Osteoblast (primary cell): Measurements from ENCODE around the gene MMRN2. TPM values are rescaled to one million over a fixed set of nuclear protein-coding genes. Genes with fewer than 3 reads are reported as not detected.
"Not testable (repeated sequence)": the region's sequence is repeated elsewhere in the genome, so short reads cannot be mapped to it uniquely, and the experiment has no call there.

ENCODE experiments used
- DNase-seq: peaks from one replicate; pipeline ENCODE4 v3.0.0; 2011; ENCODE audit warnings: low spot score, mixed read lengths; ENCODE audit not compliant: insufficient read length; ENCODE audit errors: missing footprints
- H2AFZ ChIP-seq: 2 replicates; pipeline ENCODE4 v1.6.0; 2011; ENCODE audit warnings: mild to moderate bottlenecking, low read length
- H3K27ac ChIP-seq: 2 replicates; pipeline ENCODE4 v1.5.1; 2011; ENCODE audit warnings: mild to moderate bottlenecking, low read depth, low read length, moderate library complexity
- H3K27me3 ChIP-seq: 2 replicates; pipeline ENCODE4 v1.6.0; 2012; ENCODE audit warnings: mild to moderate bottlenecking, control low read depth, inconsistent platforms, low read length, moderate library complexity; ENCODE audit not compliant: insufficient read depth
- H3K36me3 ChIP-seq: 2 replicates; pipeline ENCODE4 v1.5.1; 2011; ENCODE audit warnings: mild to moderate bottlenecking, low read length, control low read depth, moderate library complexity; ENCODE audit not compliant: insufficient read depth
- H3K4me1 ChIP-seq: 2 replicates; pipeline ENCODE4 v1.5.1; 2011; ENCODE audit warnings: mild to moderate bottlenecking, low read length, control low read depth, moderate library complexity; ENCODE audit not compliant: insufficient read depth
- H3K4me2 ChIP-seq: 2 replicates; pipeline ENCODE4 v1.6.0; 2011; ENCODE audit warnings: mild to moderate bottlenecking, low read length; ENCODE audit not compliant: insufficient read depth
- H3K4me3 ChIP-seq: fragments of 200-600 bp; sonication (generic); 3 replicates; pipeline ENCODE4 v1.5.1; 2012; ENCODE audit warnings: mild to moderate bottlenecking, low read length, inconsistent platforms; ENCODE audit not compliant: insufficient read depth
- H3K79me2 ChIP-seq: 2 replicates; pipeline ENCODE4 v1.6.0; 2012; ENCODE audit warnings: mild to moderate bottlenecking, low read length, control low read depth, inconsistent platforms; ENCODE audit not compliant: insufficient read depth
- H3K9me3 ChIP-seq: 2 replicates; pipeline ENCODE4 v1.5.1; 2011; ENCODE audit warnings: low read depth, low read length, control low read depth
- H4K20me1 ChIP-seq: 2 replicates; pipeline ENCODE4 v1.6.0; 2012; ENCODE audit warnings: mild to moderate bottlenecking, low read length, control low read depth; ENCODE audit not compliant: insufficient read depth
- CTCF ChIP-seq: IDR thresholded peaks from 2 replicates; pipeline ENCODE4 v1.5.1; 2011; ENCODE audit warnings: mild to moderate bottlenecking, low read depth, low read length, moderate library complexity; ENCODE audit errors: extremely low read depth
- total RNA-seq: library from RNA; depleted of rRNA; stranded (reverse); fragments of >200 nt; gene quantifications from 2 replicates; pipeline ENCODE4 v1.2.3, GENCODE V29; 2012

The MMRN2 gene
- total RNA-seq, 1 donor: 1.1 TPM

DNA sequence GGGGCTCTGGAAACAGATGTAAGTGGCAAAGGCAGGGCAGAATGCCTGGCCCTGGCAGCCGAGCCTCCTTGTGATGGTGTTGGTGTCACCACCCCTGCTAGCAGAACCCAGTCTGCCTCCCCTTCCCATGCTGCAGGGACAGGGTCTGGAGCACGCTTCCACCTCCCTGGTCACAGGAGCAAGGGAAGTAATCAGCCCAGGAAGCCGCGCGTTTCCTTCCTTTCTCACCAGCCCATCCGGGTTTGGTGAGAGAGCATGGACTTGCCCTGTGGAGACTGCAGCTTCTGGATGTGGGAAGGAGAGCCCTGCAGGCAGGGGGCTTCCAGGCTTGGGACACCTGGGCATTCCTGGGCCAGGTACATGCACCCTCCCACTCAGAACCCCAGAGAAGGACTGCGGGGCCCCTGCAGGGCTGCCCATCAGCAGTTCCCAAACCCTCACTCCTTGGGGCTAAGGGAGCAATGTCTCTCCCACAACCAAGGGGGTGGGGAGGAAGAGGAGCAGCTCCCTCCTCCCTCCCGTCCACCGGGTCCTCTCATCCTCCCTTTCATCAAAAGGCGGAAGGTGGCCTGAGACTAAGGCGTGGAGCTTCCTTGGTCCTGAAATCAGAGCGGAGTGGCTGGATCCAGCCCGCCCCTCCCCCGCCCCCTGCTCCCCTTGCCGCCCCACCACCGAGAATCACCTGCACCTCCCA, 1.8 kb downstream of the MMRN2 start:
- TF ChIP-seq CTCF: no peak
- DNase-seq: peak; percentile 56
- H4K20me1 ChIP-seq: no peaks in the 10 kb centered on the region
- no peak overlapping the region for H3K4me3 ChIP-seq
- no peaks in the 10 kb centered on the region for H3K79me2 ChIP-seq
- H2AFZ ChIP-seq: no peak overlapping the region
- no peaks in the 10 kb centered on the region for H3K9me3 ChIP-seq
- no peaks in the 10 kb centered on the region for H3K36me3 ChIP-seq
- H3K27ac ChIP-seq: no peak overlapping the region
- H3K27me3 ChIP-seq: no peaks in the 10 kb centered on the region
- H3K4me2 ChIP-seq: no peak overlapping the region
- H3K4me1 ChIP-seq: peaks cover 20% of the 10 kb centered on the region

DNA sequence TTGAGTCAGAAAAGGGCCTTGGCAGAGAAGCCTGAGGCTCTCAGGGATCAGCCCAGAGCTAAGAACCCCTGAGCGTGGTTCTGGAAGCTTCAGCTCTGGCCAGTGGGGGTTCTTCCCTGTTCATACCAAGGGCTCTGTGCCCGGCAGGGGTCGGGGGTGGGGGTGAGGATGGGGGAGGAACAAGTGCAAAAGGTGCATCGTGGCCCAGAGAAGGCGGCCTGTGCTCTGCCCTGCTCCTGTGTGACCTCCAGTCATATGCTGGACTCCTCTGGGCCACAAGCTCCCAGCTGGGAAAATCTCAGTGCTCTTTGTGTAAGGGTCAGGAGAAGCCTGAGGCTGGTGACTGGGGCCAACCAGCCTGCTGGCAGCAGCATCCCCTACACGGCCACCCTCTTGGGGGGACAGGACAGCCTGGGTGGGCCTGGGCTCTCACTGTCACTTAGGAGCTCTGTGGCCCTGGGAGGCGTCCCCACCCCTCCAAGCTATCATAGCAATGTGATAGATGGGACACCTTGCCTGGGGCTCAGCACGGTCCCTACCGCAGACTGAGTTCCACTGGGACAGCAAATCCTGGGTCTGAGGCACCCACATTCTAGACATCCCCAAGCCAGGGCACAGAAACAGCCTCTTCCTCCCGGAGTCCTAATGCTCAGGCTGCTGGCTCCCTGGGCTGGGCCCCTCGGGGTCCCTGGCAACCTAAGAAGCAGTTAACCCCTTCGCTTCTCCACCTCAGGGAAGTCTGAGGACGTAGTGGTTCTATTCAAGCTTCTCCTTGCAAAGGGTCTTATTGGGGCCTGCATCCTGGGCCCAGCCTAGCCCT, 2.5 kb downstream of the MMRN2 start:
- Histone ChIP-seq H3K27ac (no peak overlapping the region), H3K4me1 (peaks cover 20% of the 10 kb centered on the region), H3K27me3 (no peaks in the 10 kb centered on the region), H3K9me3 (no peaks in the 10 kb centered on the region), H4K20me1 (no peaks in the 10 kb centered on the region), H2AFZ (peak overlapping the region; percentile 84), H3K4me3 (no peak overlapping the region), H3K79me2 (no peaks in the 10 kb centered on the region), H3K4me2 (no peak overlapping the region), H3K36me3 (no peaks in the 10 kb centered on the region)
- peak; percentile 94 for DNase-seq
- TF ChIP-seq CTCF: no peak

DNA sequence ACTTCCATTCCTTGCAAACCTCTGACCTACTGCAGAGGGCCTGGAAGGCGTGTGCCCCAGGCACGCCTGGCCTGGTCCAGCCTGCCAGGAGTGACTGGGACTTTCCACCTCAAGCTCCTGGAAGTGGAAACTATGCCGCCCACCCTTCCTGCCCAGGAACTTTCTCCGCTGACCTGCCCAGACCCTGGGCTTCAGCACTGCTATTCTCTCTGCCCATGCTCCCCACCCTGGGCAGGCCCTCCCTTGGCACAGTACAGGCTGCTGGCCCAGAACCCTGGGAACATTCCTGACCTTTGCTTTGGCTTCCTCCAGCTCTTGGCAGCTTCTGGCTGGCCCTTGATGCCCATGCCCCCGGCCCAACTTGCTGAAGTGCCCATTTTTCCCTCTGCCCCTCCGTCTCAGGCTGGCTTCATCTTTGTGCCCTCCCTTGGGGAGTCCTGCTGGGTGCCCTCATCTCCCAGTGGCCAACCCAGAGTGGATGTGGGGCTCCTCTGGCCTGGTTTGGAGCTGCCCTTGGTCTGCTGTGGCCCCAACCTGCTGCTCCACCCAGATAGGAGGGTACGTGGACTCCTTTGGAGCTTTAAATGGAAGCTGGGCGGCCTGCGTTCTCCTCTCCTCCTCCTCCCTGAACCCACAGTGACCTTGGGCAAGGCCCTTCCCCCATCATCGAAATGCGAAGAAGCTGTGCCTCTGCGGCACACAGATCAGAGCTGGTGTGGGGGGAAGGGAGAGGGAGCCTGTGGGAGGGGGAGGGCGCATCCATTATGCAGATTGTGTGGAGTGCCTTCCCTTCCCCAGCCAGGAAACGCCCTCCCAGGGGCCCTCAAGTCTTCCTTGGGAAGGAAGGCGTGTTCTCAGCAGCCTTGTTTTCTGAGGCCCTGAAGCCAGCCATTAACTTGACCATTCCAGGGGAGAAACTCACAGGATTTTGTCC, 3.4 kb downstream of the MMRN2 start:
- no peaks in the 10 kb centered on the region for H4K20me1 ChIP-seq
- H3K79me2 ChIP-seq: no peaks in the 10 kb centered on the region
- H3K9me3 ChIP-seq: no peaks in the 10 kb centered on the region
- no peak overlapping the region for H3K27ac ChIP-seq
- no peaks in the 10 kb centered on the region for H3K36me3 ChIP-seq
- DNase-seq: peak; percentile 62
- H3K4me2 ChIP-seq: no peak overlapping the region
- H3K27me3 ChIP-seq: no peaks in the 10 kb centered on the region
- H2AFZ ChIP-seq: peak overlapping the region; percentile 84
- peaks cover 12% of the 10 kb centered on the region for H3K4me1 ChIP-seq
- no peak overlapping the region for H3K4me3 ChIP-seq
- TF ChIP-seq CTCF: no peak

DNA sequence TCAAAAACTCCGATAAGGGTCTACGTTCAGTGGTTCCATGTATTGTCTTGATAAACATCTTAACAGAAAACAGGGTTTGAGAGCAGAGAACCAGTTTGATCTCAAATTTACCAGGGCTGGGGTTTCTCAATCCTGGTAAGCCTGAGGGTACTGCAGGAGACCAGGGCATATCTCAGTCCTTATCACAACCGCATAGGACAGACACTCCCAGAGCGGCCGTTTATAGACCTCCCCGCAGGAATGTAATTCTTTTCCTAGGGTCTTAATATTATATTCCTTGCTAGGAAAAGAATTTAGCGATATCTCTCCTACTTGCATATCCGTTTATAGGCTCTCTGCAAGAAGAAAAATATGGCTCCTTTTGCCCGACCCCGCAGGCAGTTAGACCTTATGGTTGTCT, 4.7 kb downstream of the MMRN2 start:
- not testable (repeated sequence) for H3K9me3 ChIP-seq, H3K36me3 ChIP-seq, H4K20me1 ChIP-seq, H3K79me2 ChIP-seq, H2AFZ ChIP-seq, H3K4me1 ChIP-seq, H3K4me2 ChIP-seq, H3K27ac ChIP-seq, H3K27me3 ChIP-seq, DNase-seq, H3K4me3 ChIP-seq
